Breast epithelium (tissue), 4 donors: ENCODE data around the gene ATRN. TPM values are rescaled to one million over a fixed set of nuclear protein-coding genes. Genes with fewer than 3 reads are reported as not detected.
A peak's percentile ranks its signal among the peaks of the same experiment; 100 is the strongest.

ENCODE experiments used
- DNase-seq, 2 donors: peaks; one replicate each; pipeline ENCODE4 v3.0.0-alpha.2; 2019; ENCODE audit warnings: low spot score in 2 of 2
- H3K27ac ChIP-seq, 2 donors: fragments of 200-600 bp; sonication (generic) in 1 of 2; one replicate each; pipeline ENCODE4 v1.5.1; 2016 to 2019; ENCODE audit warnings: mild to moderate bottlenecking in 1 of 2
- H3K27me3 ChIP-seq, 2 donors: fragments of 200-600 bp; sonication (generic) in 1 of 2; one replicate each; pipeline versions ENCODE4 v1.5.1 to v1.6.0; 2017 to 2019; ENCODE audit warnings: control low read depth in 1 of 2, mild to moderate bottlenecking in 1 of 2
- H3K36me3 ChIP-seq: fragments of 200-600 bp; one replicate; pipeline ENCODE4 v1.5.1; 2019
- H3K4me1 ChIP-seq, 2 donors: fragments of 200-600 bp; sonication (generic); one replicate each; pipeline ENCODE4 v1.5.1; 2016 to 2019; ENCODE audit warnings: control low read depth in 1 of 2
- H3K4me3 ChIP-seq, 3 donors: fragments of 200-600 bp; sonication (generic); 1 replicate in 2 of 3; 2 replicates in 1 of 3; pipeline ENCODE4 v1.5.1; 2016 to 2019; ENCODE audit warnings: mild to moderate bottlenecking in 3 of 3, moderate library complexity in 2 of 3
- H3K9me3 ChIP-seq, 2 donors: fragments of 200-600 bp; sonication (generic) in 1 of 2; one replicate each; pipeline ENCODE4 v1.5.1; 2016 to 2019; ENCODE audit warnings: control low read depth in 1 of 2
- POLR2A ChIP-seq: fragments of 450-650 bp; IDR thresholded peaks from one replicate; pipeline ENCODE4 v1.6.1; 2016; ENCODE audit warnings: antibody characterized with exemption, mild to moderate bottlenecking, moderate library complexity
- POLR2AphosphoS5 ChIP-seq, 3 donors: sonication (generic); formaldehyde crosslinking; IDR thresholded peaks; one replicate each; pipeline ENCODE4 v1.6.1; 2017; ENCODE audit warnings: antibody characterized with exemption in 3 of 3
- intact Hi-C: fragments of 100-400 bp; cut with DNase I; formaldehyde crosslinking; loops from one replicate; pipeline ENCODE4 v1.15.1; 2023; ENCODE audit warnings: low total_unique reads
- total RNA-seq, 3 donors: library from RNA; depleted of rRNA; stranded (reverse); fragments of >200 nt; gene quantifications; one replicate each; pipeline ENCODE4 v1.1.0, GENCODE V29; 2016
- TF ChIP-seq, protein P1 (sequence below), 3 donors: fragments of 450-650 bp; IDR thresholded peaks; one replicate each; pipeline ENCODE4 v1.5.1; 2016 to 2017; ENCODE audit warnings: antibody characterized with exemption in 3 of 3, mild to moderate bottlenecking in 3 of 3, moderate library complexity in 3 of 3

ATRN gene
- total RNA-seq, 3 donors from 2014 or later = 26.5 to 35.6 (median 32.3) TPM

GRCh38 chr20:3687655-3688054 lies 216.8 kb downstream of the ATRN start:
- peak overlapping the region; percentile 31 to 87 for H3K27ac ChIP-seq

GRCh38 chr20:3689978-3690377 lies 219.2 kb downstream of the ATRN start:
- no peak for DNase-seq
- H3K36me3 ChIP-seq = no peaks in the 10 kb centered on the region
- TF ChIP-seq POLR2A (no peak), POLR2AphosphoS5 (IDR thresholded peaks at IDR 0.05) (no peak)
- TF ChIP-seq, protein P1, sequence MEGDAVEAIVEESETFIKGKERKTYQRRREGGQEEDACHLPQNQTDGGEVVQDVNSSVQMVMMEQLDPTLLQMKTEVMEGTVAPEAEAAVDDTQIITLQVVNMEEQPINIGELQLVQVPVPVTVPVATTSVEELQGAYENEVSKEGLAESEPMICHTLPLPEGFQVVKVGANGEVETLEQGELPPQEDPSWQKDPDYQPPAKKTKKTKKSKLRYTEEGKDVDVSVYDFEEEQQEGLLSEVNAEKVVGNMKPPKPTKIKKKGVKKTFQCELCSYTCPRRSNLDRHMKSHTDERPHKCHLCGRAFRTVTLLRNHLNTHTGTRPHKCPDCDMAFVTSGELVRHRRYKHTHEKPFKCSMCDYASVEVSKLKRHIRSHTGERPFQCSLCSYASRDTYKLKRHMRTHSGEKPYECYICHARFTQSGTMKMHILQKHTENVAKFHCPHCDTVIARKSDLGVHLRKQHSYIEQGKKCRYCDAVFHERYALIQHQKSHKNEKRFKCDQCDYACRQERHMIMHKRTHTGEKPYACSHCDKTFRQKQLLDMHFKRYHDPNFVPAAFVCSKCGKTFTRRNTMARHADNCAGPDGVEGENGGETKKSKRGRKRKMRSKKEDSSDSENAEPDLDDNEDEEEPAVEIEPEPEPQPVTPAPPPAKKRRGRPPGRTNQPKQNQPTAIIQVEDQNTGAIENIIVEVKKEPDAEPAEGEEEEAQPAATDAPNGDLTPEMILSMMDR (IDR thresholded peaks at IDR 0.05) = no peak
- H3K4me3 ChIP-seq = no peak overlapping the region
- H3K9me3 ChIP-seq = no peaks in the 10 kb centered on the region
- no peaks in the 10 kb centered on the region for H3K27me3 ChIP-seq
- H3K4me1 ChIP-seq = no peaks in the 10 kb centered on the region
- H3K27ac ChIP-seq = no peak overlapping the region
- intact Hi-C loops = no loop called here

More at GRCh38 chr20:3687655-3688054, 216.8 kb downstream of the ATRN start:
- H3K36me3 ChIP-seq = no peaks in the 10 kb centered on the region
- H3K4me3 ChIP-seq = peak overlapping the region in 1 of 3 donors; percentile 19
- no peaks in the 10 kb centered on the region for H3K27me3 ChIP-seq
- no peaks in the 10 kb centered on the region for H3K4me1 ChIP-seq
- no peak for DNase-seq
- no peak for TF ChIP-seq POLR2AphosphoS5 (IDR thresholded peaks at IDR 0.05)
- TF ChIP-seq POLR2A = no peak
- TF ChIP-seq, protein P1 (IDR thresholded peaks at IDR 0.05) = no peak
- intact Hi-C loops = no loop called here
- no peaks in the 10 kb centered on the region for H3K9me3 ChIP-seq

GRCh38 chr20:3690413-3690812 lies 219.6 kb downstream of the ATRN start:
- H3K4me3 ChIP-seq = no peak overlapping the region
- TF ChIP-seq POLR2AphosphoS5 (IDR thresholded peaks at IDR 0.05) (no peak), POLR2A (no peak)
- TF ChIP-seq, protein P1 (IDR thresholded peaks at IDR 0.05) = no peak
- intact Hi-C loops = no loop called here
- H3K9me3 ChIP-seq = no peaks in the 10 kb centered on the region
- no peak overlapping the region for H3K27ac ChIP-seq
- H3K4me1 ChIP-seq = no peaks in the 10 kb centered on the region
- no peak for DNase-seq
- H3K27me3 ChIP-seq = no peaks in the 10 kb centered on the region
- H3K36me3 ChIP-seq = no peaks in the 10 kb centered on the region

- no peaks in the 10 kb centered on the region for H3K36me3 ChIP-seq
- TF ChIP-seq POLR2A = no peak
- TF ChIP-seq POLR2AphosphoS5 (IDR thresholded peaks at IDR 0.05) = no peak
- TF ChIP-seq, protein P1 (IDR thresholded peaks at IDR 0.05) = no peak
- peaks cover 0 to 3% of the 10 kb centered on the region in 2 donors for H3K9me3 ChIP-seq
- intact Hi-C loops = no loop called here
- H3K27ac ChIP-seq = no peak overlapping the region
- H3K4me1 ChIP-seq = no peaks in the 10 kb centered on the region
- H3K4me3 ChIP-seq = no peak overlapping the region
- H3K27me3 ChIP-seq = no peaks in the 10 kb centered on the region
- DNase-seq = no peak
Observed at GRCh38 chr20:3691306-3691705, 220.5 kb downstream of the ATRN start.

DNA sequence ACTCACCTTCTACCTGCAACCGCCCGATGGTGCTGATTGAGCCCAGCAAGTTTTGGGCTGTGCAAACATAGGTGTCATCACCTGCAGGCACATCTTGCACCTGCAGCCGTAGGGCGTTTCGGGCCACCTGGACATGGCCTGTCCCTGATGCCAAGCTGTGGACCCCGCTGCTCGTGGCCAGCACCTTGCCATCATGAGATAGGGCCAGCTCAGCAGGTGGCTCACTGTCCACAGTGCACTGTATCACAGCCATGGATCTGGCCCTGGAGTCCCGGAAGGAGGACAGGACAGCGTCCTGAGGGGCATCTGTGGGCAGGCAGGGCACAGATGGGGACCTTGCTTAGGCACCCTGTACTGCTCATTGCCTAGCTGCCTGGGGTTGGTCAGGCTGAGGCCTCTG lies 221.1 kb downstream of the ATRN start:
- Histone ChIP-seq H3K9me3 (peaks cover 0 to 6% of the 10 kb centered on the region in 2 donors), H3K4me3 (no peak overlapping the region), H3K36me3 (no peaks in the 10 kb centered on the region), H3K4me1 (no peaks in the 10 kb centered on the region), H3K27me3 (no peaks in the 10 kb centered on the region), H3K27ac (no peak overlapping the region)
- DNase-seq = no peak
- TF ChIP-seq POLR2A (no peak), POLR2AphosphoS5 (IDR thresholded peaks at IDR 0.05) (no peak)
- TF ChIP-seq, protein P1 (IDR thresholded peaks at IDR 0.05) = no peak
- intact Hi-C loops = no loop called here
